HepG2 (cell line): ENCODE results near the gene MKS1. TPM values are rescaled to one million over a fixed set of nuclear protein-coding genes. Genes with fewer than 3 reads are reported as not detected.

Experiments
- HNF1A ChIP-seq, 2 experiments: sonication (generic) in 1 of 2; formaldehyde crosslinking in 1 of 2; IDR thresholded peaks; 2 replicates each; pipeline versions ENCODE4 v1.4.0 to v1.6.1; 2016 to 2020; ENCODE audit warnings: borderline replicate concordance in 1 of 2, low read depth in 1 of 2, mild to moderate bottlenecking in 1 of 2, missing genetic modification reagents in 1 of 2
- NCOA2 ChIP-seq: sonication (generic); formaldehyde crosslinking; IDR thresholded peaks from 2 replicates; pipeline ENCODE4 v1.8.0; 2022; ENCODE audit warnings: inconsistent platforms
- SCMH1 ChIP-seq: sonication (generic); formaldehyde crosslinking; IDR thresholded peaks from 2 replicates; pipeline ENCODE4 v1.9.0; 2021; ENCODE audit warnings: missing genetic modification reagents, mild to moderate bottlenecking, borderline replicate concordance
- SIX1 ChIP-seq: sonication (generic); formaldehyde crosslinking; IDR thresholded peaks from 2 replicates; pipeline ENCODE4 v1.4.0; 2020; ENCODE audit warnings: missing genetic modification reagents, borderline replicate concordance
- ZNF10 ChIP-seq: sonication (generic); formaldehyde crosslinking; IDR thresholded peaks from 2 replicates; pipeline ENCODE4 v1.4.0; 2020; ENCODE audit warnings: mild to moderate bottlenecking, low read depth, missing genetic modification reagents, borderline replicate concordance
- ZNF232 ChIP-seq: sonication (generic); formaldehyde crosslinking; IDR thresholded peaks from 2 replicates; pipeline ENCODE4 v1.4.0; 2020; ENCODE audit warnings: missing genetic modification reagents, borderline replicate concordance
- polyA plus RNA-seq, 8 experiments: library from polyadenylated mRNA; depleted of rRNA in 3 of 8; stranded (reverse) in 7 of 8; unstranded in 1 of 8; fragments of >200 nt; fragmentation: Illumina TruSeq in 4 of 8; extraction: Trizol in 4 of 8; gene quantifications; 2 replicates each; pipeline versions ENCODE4 v1.2.1 to v1.2.3, GENCODE V29; 2011 to 2016; ENCODE audit warnings: low read depth in 4 of 8, missing spikeins in 1 of 8, mixed read lengths in 1 of 8; ENCODE audit not compliant: insufficient read depth in 1 of 8
- total RNA-seq, 5 experiments: library from RNA; depleted of rRNA; stranded (reverse); fragments of >200 nt; fragmentation: Illumina TruSeq; extraction: Trizol; gene quantifications; 2 replicates each; pipeline ENCODE4 v1.2.3, GENCODE V29; 2016; ENCODE audit warnings: low read depth in 1 of 5
- TF ChIP-seq, protein P1 (sequence below), 2 experiments: IDR thresholded peaks; 2 replicates each; pipeline ENCODE4 v1.6.1; 2011 to 2012; ENCODE audit warnings: low read length in 2 of 2, borderline replicate concordance in 1 of 2, low read depth in 1 of 2, mild to moderate bottlenecking in 1 of 2, moderate library complexity in 1 of 2
- TF ChIP-seq, protein P2 (sequence below): sonication (generic); formaldehyde crosslinking; IDR thresholded peaks from 2 replicates; pipeline ENCODE4 v1.4.0; 2020; ENCODE audit warnings: missing genetic modification reagents, borderline replicate concordance
- TF ChIP-seq, protein P3 (sequence below): sonication (generic); formaldehyde crosslinking; IDR thresholded peaks from 2 replicates; pipeline ENCODE4 v1.4.0; 2020; ENCODE audit warnings: missing genetic modification reagents

MKS1 gene
- total and polyA plus RNA-seq, 2 of the 13 experiments (the other 11 are each of a cell fraction or from before 2014, with no cell fraction given): 16.1 to 26.3 TPM

DNA sequence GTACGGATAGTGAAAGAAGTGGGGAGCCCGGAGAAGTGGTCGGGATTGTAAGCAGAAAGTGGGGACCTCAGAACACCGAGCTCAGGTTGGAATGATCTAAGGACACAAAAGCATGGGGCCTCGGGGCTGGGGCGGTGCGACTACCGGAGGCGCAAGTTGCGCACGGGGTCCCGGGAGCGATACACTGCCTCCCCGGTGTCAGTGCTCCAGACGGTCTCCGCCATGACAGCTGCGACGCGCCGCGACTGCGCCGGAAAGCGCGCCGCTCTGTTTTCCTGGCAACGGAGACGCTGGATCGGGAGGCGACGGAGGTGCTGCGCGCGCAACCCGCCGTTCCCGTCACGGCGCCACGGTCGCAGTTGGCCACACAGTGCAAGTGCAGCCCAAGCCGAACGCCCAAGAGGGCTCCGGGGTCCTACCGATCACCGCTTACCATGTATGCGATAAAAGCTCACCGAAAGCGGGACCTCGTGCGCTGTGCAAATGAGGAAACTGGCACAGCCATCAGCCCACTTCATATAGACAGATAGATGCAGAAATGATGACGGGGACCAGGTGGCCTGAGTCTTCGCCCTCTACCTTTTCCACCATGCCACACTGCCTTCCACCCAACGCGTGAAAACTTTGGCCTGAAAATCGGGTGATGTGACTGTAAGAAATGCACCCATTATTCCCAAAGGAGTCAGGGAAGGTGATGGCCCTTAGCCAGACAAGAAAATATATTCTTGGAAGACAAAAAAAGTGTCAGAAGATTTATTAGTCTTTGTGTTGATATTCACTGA, at the start of gene MKS1 (continued):
- TF ChIP-seq, protein P1, sequence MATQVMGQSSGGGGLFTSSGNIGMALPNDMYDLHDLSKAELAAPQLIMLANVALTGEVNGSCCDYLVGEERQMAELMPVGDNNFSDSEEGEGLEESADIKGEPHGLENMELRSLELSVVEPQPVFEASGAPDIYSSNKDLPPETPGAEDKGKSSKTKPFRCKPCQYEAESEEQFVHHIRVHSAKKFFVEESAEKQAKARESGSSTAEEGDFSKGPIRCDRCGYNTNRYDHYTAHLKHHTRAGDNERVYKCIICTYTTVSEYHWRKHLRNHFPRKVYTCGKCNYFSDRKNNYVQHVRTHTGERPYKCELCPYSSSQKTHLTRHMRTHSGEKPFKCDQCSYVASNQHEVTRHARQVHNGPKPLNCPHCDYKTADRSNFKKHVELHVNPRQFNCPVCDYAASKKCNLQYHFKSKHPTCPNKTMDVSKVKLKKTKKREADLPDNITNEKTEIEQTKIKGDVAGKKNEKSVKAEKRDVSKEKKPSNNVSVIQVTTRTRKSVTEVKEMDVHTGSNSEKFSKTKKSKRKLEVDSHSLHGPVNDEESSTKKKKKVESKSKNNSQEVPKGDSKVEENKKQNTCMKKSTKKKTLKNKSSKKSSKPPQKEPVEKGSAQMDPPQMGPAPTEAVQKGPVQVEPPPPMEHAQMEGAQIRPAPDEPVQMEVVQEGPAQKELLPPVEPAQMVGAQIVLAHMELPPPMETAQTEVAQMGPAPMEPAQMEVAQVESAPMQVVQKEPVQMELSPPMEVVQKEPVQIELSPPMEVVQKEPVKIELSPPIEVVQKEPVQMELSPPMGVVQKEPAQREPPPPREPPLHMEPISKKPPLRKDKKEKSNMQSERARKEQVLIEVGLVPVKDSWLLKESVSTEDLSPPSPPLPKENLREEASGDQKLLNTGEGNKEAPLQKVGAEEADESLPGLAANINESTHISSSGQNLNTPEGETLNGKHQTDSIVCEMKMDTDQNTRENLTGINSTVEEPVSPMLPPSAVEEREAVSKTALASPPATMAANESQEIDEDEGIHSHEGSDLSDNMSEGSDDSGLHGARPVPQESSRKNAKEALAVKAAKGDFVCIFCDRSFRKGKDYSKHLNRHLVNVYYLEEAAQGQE (IDR thresholded peaks at IDR 0.05; ENCODE audit: borderline replicate concordance in 1 of 2, low read depth in 1 of 2, low read length in 2 of 2): peak in 1 of 2 experiments; percentile 77; a peak in 1 of 4 replicates
- TF ChIP-seq, protein P2, sequence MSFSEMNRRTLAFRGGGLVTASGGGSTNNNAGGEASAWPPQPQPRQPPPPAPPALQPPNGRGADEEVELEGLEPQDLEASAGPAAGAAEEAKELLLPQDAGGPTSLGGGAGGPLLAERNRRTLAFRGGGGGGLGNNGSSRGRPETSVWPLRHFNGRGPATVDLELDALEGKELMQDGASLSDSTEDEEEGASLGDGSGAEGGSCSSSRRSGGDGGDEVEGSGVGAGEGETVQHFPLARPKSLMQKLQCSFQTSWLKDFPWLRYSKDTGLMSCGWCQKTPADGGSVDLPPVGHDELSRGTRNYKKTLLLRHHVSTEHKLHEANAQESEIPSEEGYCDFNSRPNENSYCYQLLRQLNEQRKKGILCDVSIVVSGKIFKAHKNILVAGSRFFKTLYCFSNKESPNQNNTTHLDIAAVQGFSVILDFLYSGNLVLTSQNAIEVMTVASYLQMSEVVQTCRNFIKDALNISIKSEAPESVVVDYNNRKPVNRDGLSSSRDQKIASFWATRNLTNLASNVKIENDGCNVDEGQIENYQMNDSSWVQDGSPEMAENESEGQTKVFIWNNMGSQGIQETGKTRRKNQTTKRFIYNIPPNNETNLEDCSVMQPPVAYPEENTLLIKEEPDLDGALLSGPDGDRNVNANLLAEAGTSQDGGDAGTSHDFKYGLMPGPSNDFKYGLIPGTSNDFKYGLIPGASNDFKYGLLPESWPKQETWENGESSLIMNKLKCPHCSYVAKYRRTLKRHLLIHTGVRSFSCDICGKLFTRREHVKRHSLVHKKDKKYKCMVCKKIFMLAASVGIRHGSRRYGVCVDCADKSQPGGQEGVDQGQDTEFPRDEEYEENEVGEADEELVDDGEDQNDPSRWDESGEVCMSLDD (CRISPR knock-in tag): no peak
- TF ChIP-seq SCMH1 (CRISPR knock-in tag) (no peak), SIX1 (CRISPR knock-in tag) (peak; percentile 27; the same call in 1 of the 2 replicates), ZNF10 (no peak), HNF1A (IDR thresholded peaks at IDR 0.05; ENCODE audit: low read depth) (no peak), HNF1A (CRISPR knock-in tag; IDR thresholded peaks at IDR 0.05; ENCODE audit: borderline replicate concordance) (peak; percentile 58), ZNF232 (peak; percentile 93), NCOA2 (CRISPR knock-in tag) (no peak; the same call in 1 of the 2 replicates)
- TF ChIP-seq, protein P3, sequence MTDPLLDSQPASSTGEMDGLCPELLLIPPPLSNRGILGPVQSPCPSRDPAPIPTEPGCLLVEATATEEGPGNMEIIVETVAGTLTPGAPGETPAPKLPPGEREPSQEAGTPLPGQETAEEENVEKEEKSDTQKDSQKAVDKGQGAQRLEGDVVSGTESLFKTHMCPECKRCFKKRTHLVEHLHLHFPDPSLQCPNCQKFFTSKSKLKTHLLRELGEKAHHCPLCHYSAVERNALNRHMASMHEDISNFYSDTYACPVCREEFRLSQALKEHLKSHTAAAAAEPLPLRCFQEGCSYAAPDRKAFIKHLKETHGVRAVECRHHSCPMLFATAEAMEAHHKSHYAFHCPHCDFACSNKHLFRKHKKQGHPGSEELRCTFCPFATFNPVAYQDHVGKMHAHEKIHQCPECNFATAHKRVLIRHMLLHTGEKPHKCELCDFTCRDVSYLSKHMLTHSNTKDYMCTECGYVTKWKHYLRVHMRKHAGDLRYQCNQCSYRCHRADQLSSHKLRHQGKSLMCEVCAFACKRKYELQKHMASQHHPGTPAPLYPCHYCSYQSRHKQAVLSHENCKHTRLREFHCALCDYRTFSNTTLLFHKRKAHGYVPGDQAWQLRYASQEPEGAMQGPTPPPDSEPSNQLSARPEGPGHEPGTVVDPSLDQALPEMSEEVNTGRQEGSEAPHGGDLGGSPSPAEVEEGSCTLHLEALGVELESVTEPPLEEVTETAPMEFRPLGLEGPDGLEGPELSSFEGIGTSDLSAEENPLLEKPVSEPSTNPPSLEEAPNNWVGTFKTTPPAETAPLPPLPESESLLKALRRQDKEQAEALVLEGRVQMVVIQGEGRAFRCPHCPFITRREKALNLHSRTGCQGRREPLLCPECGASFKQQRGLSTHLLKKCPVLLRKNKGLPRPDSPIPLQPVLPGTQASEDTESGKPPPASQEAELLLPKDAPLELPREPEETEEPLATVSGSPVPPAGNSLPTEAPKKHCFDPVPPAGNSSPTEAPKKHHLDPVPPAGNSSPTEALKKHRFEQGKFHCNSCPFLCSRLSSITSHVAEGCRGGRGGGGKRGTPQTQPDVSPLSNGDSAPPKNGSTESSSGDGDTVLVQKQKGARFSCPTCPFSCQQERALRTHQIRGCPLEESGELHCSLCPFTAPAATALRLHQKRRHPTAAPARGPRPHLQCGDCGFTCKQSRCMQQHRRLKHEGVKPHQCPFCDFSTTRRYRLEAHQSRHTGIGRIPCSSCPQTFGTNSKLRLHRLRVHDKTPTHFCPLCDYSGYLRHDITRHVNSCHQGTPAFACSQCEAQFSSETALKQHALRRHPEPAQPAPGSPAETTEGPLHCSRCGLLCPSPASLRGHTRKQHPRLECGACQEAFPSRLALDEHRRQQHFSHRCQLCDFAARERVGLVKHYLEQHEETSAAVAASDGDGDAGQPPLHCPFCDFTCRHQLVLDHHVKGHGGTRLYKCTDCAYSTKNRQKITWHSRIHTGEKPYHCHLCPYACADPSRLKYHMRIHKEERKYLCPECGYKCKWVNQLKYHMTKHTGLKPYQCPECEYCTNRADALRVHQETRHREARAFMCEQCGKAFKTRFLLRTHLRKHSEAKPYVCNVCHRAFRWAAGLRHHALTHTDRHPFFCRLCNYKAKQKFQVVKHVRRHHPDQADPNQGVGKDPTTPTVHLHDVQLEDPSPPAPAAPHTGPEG (CRISPR knock-in tag): no peak
